ENCODE measurements around the gene DLD. TPM values are rescaled to one million over a fixed set of nuclear protein-coding genes. Genes with fewer than 3 reads are reported as not detected.

Gene DLD
- total and polyA plus RNA-seq, 2 experiments from 2014 or later = 38.1 to 76.2 TPM

DNA sequence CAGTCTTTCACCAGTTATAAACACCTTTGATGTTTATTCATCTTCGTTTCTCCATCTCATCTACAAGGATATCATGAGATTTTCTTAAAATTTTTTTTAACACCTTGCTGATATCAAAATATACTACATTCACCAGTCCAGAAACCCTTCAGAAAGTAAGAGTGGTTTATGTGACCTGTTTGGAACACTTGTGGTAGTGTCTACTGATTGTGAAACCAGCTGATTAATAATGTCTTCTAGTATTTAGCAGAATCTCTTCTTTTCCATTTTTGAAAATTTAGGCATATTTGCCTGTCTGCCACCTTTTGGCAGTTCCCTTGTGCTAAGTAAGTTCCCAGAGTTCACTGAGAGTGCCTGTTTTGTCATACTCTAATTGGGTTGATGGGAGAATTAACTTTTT, 18.5 kb downstream of the DLD start:
- H3K9me2 ChIP-seq (ENCODE audit: insufficient read depth) = no peaks in the 10 kb centered on the region
- H3K36me3 Mint-ChIP-seq (ENCODE audit: low read depth) = peaks cover 56% of the 10 kb centered on the region
- peaks cover 35% of the 10 kb centered on the region for H3K79me2 ChIP-seq (replicated peaks; ENCODE audit: insufficient read depth)
- peaks cover 4% of the 10 kb centered on the region; the same call in 1 of the 2 replicates for H4K20me1 ChIP-seq (replicated peaks; ENCODE audit: insufficient read depth)
- no peak overlapping the region for H3K27ac Mint-ChIP-seq
- no peak overlapping the region for H3K4me3 Mint-ChIP-seq
- TF ChIP-seq ETS1 (IDR thresholded peaks at IDR 0.05) = no peak
- no peak for DNase-seq (ENCODE audit: low spot score)
- ATAC-seq = no peak
- no peaks in the 10 kb centered on the region for H3K9me3 Mint-ChIP-seq
- no peak overlapping the region for H3K4me3 ChIP-seq
- no peaks in the 10 kb centered on the region for H3K4me1 Mint-ChIP-seq
- H3K27me3 Mint-ChIP-seq (ENCODE audit: insufficient read depth, low read depth, poor library complexity) = no peaks in the 10 kb centered on the region
- H3K27ac ChIP-seq (ENCODE audit: low read depth) = no peak overlapping the region
- no peak overlapping the region for H2AFZ ChIP-seq
- no peaks in the 10 kb centered on the region for H3F3A ChIP-seq (replicated peaks; ENCODE audit: low read depth)
- H3K4me2 ChIP-seq = no peak overlapping the region
- no peaks in the 10 kb centered on the region for H3K4me1 ChIP-seq (ENCODE audit: insufficient read depth)
- peaks cover 24% of the 10 kb centered on the region; the same call in 1 of the 2 replicates for H3K36me3 ChIP-seq (ENCODE audit: insufficient read depth)
- H3K27me3 ChIP-seq (ENCODE audit: insufficient read depth) = no peaks in the 10 kb centered on the region

DNA sequence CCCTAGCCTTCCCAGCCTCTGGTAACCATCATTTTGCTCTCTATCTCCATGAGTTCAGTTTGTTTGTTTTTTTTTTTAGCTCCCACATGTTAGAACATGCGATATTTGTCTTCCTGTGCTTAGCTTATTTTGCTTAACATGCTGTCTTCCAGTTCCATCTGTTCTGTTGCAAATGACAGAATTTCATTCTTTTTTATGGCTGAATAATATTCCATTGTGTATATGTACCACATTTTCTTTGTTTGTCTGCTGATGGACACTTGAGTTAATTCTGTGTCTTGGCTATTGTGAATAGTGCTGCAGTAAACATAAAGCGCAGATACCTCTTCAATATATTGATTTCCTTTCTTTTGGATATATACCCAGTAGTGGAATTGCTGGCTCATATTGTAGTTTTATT, 21.0 kb downstream of the DLD start:
- no peak overlapping the region for H3K27ac Mint-ChIP-seq
- H3K4me3 Mint-ChIP-seq = no peak overlapping the region
- H3K27me3 ChIP-seq (ENCODE audit: insufficient read depth) = no peaks in the 10 kb centered on the region
- no peak overlapping the region for H2AFZ ChIP-seq
- no peak overlapping the region for H3K4me2 ChIP-seq
- ATAC-seq = no peak
- peaks cover 50% of the 10 kb centered on the region for H3K36me3 Mint-ChIP-seq (ENCODE audit: low read depth)
- no peak for DNase-seq (ENCODE audit: low spot score)
- H3K27me3 Mint-ChIP-seq (ENCODE audit: insufficient read depth, low read depth, poor library complexity) = no peaks in the 10 kb centered on the region
- no peaks in the 10 kb centered on the region for H3K4me1 Mint-ChIP-seq
- H3K36me3 ChIP-seq (ENCODE audit: insufficient read depth) = peaks cover 9% of the 10 kb centered on the region; the same call in 1 of the 2 replicates
- peaks cover 4% of the 10 kb centered on the region; the same call in 1 of the 2 replicates for H4K20me1 ChIP-seq (replicated peaks; ENCODE audit: insufficient read depth)
- TF ChIP-seq CREB1 (CRISPR knock-in tag; IDR thresholded peaks at IDR 0.05; ENCODE audit: low read depth) (no peak), ZNF114 (CRISPR knock-in tag; IDR thresholded peaks at IDR 0.05) (no peak)
- TF ChIP-seq, protein P1, sequence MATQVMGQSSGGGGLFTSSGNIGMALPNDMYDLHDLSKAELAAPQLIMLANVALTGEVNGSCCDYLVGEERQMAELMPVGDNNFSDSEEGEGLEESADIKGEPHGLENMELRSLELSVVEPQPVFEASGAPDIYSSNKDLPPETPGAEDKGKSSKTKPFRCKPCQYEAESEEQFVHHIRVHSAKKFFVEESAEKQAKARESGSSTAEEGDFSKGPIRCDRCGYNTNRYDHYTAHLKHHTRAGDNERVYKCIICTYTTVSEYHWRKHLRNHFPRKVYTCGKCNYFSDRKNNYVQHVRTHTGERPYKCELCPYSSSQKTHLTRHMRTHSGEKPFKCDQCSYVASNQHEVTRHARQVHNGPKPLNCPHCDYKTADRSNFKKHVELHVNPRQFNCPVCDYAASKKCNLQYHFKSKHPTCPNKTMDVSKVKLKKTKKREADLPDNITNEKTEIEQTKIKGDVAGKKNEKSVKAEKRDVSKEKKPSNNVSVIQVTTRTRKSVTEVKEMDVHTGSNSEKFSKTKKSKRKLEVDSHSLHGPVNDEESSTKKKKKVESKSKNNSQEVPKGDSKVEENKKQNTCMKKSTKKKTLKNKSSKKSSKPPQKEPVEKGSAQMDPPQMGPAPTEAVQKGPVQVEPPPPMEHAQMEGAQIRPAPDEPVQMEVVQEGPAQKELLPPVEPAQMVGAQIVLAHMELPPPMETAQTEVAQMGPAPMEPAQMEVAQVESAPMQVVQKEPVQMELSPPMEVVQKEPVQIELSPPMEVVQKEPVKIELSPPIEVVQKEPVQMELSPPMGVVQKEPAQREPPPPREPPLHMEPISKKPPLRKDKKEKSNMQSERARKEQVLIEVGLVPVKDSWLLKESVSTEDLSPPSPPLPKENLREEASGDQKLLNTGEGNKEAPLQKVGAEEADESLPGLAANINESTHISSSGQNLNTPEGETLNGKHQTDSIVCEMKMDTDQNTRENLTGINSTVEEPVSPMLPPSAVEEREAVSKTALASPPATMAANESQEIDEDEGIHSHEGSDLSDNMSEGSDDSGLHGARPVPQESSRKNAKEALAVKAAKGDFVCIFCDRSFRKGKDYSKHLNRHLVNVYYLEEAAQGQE (IDR thresholded peaks at IDR 0.05; ENCODE audit: unreplicated experiment) = no peak
- no peaks in the 10 kb centered on the region for H3K9me3 Mint-ChIP-seq
- H3K79me2 ChIP-seq (replicated peaks; ENCODE audit: insufficient read depth) = peaks cover 35% of the 10 kb centered on the region
- H3K4me3 ChIP-seq = no peak overlapping the region
- H3F3A ChIP-seq (replicated peaks; ENCODE audit: low read depth) = no peaks in the 10 kb centered on the region
- H3K27ac ChIP-seq (ENCODE audit: low read depth) = no peak overlapping the region
- H3K9me2 ChIP-seq (ENCODE audit: insufficient read depth) = no peaks in the 10 kb centered on the region
- H3K4me1 ChIP-seq (ENCODE audit: insufficient read depth) = no peaks in the 10 kb centered on the region

GRCh38 chr7:107913851-107914250, 22.9 kb downstream of the DLD start:
- H2AFZ ChIP-seq = no peak overlapping the region
- no peaks in the 10 kb centered on the region for H3K4me1 Mint-ChIP-seq
- no peaks in the 10 kb centered on the region for H3K27me3 ChIP-seq (ENCODE audit: insufficient read depth)
- no peak overlapping the region for H3K4me3 ChIP-seq
- no peak overlapping the region for H3K4me2 ChIP-seq
- H3K4me3 Mint-ChIP-seq = no peak overlapping the region
- no peaks in the 10 kb centered on the region for H3K4me1 ChIP-seq (ENCODE audit: insufficient read depth)
- H3F3A ChIP-seq (replicated peaks; ENCODE audit: low read depth) = no peaks in the 10 kb centered on the region
- peaks cover 22% of the 10 kb centered on the region; the same call in 1 of the 2 replicates for H3K36me3 ChIP-seq (ENCODE audit: insufficient read depth)
- no peaks in the 10 kb centered on the region for H3K9me2 ChIP-seq (ENCODE audit: insufficient read depth)
- no peak overlapping the region for H3K27ac ChIP-seq (ENCODE audit: low read depth)
- H3K79me2 ChIP-seq (replicated peaks; ENCODE audit: insufficient read depth) = peaks cover 35% of the 10 kb centered on the region
- H3K27me3 Mint-ChIP-seq (ENCODE audit: insufficient read depth, low read depth, poor library complexity) = no peaks in the 10 kb centered on the region
- H3K36me3 Mint-ChIP-seq (ENCODE audit: low read depth) = peaks cover 56% of the 10 kb centered on the region
- no peak for ATAC-seq
- H3K9me3 Mint-ChIP-seq = no peaks in the 10 kb centered on the region
- H3K27ac Mint-ChIP-seq = peak overlapping the region; percentile 30; the same call in 1 of the 2 replicates
- no peak for DNase-seq (ENCODE audit: low spot score)
- H4K20me1 ChIP-seq (replicated peaks; ENCODE audit: insufficient read depth) = peaks cover 4% of the 10 kb centered on the region; the same call in 1 of the 2 replicates
- TF ChIP-seq ZNF114 (CRISPR knock-in tag; IDR thresholded peaks at IDR 0.05) (no peak), NANOG (IDR thresholded peaks at IDR 0.05; ENCODE audit: borderline replicate concordance) (no peak)
- TF ChIP-seq, protein P2, sequence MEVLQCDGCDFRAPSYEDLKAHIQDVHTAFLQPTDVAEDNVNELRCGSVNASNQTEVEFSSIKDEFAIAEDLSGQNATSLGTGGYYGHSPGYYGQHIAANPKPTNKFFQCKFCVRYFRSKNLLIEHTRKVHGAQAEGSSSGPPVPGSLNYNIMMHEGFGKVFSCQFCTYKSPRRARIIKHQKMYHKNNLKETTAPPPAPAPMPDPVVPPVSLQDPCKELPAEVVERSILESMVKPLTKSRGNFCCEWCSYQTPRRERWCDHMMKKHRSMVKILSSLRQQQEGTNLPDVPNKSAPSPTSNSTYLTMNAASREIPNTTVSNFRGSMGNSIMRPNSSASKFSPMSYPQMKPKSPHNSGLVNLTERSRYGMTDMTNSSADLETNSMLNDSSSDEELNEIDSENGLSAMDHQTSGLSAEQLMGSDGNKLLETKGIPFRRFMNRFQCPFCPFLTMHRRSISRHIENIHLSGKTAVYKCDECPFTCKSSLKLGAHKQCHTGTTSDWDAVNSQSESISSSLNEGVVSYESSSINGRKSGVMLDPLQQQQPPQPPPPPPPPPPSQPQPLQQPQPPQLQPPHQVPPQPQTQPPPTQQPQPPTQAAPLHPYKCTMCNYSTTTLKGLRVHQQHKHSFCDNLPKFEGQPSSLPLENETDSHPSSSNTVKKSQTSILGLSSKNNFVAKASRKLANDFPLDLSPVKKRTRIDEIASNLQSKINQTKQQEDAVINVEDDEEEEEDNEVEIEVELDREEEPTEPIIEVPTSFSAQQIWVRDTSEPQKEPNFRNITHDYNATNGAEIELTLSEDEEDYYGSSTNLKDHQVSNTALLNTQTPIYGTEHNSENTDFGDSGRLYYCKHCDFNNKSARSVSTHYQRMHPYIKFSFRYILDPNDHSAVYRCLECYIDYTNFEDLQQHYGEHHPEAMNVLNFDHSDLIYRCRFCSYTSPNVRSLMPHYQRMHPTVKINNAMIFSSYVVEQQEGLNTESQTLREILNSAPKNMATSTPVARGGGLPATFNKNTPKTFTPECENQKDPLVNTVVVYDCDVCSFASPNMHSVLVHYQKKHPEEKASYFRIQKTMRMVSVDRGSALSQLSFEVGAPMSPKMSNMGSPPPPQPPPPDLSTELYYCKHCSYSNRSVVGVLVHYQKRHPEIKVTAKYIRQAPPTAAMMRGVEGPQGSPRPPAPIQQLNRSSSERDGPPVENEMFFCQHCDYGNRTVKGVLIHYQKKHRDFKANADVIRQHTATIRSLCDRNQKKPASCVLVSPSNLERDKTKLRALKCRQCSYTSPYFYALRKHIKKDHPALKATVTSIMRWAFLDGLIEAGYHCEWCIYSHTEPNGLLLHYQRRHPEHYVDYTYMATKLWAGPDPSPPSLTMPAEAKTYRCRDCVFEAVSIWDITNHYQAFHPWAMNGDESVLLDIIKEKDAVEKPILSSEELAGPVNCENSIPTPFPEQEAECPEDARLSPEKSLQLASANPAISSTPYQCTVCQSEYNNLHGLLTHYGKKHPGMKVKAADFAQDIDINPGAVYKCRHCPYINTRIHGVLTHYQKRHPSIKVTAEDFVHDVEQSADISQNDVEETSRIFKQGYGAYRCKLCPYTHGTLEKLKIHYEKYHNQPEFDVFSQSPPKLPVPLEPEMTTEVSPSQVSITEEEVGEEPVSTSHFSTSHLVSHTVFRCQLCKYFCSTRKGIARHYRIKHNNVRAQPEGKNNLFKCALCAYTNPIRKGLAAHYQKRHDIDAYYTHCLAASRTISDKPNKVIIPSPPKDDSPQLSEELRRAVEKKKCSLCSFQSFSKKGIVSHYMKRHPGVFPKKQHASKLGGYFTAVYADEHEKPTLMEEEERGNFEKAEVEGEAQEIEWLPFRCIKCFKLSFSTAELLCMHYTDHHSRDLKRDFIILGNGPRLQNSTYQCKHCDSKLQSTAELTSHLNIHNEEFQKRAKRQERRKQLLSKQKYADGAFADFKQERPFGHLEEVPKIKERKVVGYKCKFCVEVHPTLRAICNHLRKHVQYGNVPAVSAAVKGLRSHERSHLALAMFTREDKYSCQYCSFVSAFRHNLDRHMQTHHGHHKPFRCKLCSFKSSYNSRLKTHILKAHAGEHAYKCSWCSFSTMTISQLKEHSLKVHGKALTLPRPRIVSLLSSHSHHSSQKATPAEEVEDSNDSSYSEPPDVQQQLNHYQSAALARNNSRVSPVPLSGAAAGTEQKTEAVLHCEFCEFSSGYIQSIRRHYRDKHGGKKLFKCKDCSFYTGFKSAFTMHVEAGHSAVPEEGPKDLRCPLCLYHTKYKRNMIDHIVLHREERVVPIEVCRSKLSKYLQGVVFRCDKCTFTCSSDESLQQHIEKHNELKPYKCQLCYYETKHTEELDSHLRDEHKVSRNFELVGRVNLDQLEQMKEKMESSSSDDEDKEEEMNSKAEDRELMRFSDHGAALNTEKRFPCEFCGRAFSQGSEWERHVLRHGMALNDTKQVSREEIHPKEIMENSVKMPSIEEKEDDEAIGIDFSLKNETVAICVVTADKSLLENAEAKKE (CRISPR knock-in tag; IDR thresholded peaks at IDR 0.05) = no peak

Measured in GM23338 (cell line).